ENCODE measurements around the gene ERC2. TPM values are rescaled to one million over a fixed set of nuclear protein-coding genes. Genes with fewer than 3 reads are reported as not detected.

ERC2 gene
- total and polyA plus RNA-seq, 2 of the 13 experiments (the other 11 are each of a cell fraction or from before 2014, with no cell fraction given), result 0.16 to 0.22 TPM

DNA sequence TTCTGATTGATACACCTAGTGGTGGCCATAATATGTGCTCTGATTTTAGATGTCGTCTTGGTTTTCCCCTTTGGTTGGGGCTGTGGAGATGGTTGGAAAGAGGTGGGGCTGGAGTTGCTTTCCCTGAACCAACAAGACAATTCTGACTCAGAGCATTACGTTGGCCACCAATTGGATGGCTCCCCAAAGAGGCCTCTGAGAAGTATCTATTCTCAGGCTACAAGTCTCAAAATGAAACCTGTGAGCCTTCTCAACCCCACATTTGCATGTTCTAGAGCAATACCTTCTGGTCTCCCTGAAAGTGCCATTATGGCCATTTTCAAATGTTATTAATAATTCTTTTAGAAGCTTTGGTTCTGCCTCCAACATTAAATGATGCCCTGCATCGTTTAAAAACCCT lies 792.8 kb downstream of the ERC2 start (continued):
- TF ChIP-seq MEIS2 (CRISPR knock-in tag; IDR thresholded peaks at IDR 0.05), result no peak
- no peak for TF ChIP-seq FLYWCH1 (CRISPR knock-in tag; IDR thresholded peaks at IDR 0.05)
- TF ChIP-seq TFDP2 (CRISPR knock-in tag; IDR thresholded peaks at IDR 0.05), result no peak
- no peak for TF ChIP-seq ZNF740 (CRISPR knock-in tag; IDR thresholded peaks at IDR 0.05)
- no peak for TF ChIP-seq FOSL2 (CRISPR knock-in tag; IDR thresholded peaks at IDR 0.05)

DNA sequence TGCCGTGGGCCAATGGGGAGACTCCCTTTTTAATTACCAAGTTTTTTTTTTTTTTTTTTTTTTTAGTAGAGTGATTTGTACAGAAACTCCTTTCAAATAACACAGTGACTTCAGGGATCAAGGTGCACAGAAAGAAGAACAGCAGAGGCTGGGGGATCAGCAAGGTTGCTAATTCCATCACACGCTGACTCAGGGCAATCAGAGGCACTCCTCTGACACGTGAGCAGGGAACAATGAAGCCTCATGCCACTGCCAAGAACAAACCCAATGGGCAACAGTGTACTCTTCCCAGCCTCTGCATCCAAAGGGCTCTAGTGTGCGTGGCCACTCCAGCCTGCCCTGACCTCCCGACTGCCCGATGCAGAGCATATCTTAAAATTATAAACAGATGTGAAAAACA lies 794.5 kb downstream of the ERC2 start:
- BruUV-seq (replicated peaks), result no TSS peak
- in situ Hi-C loops (cut with HindIII; ENCODE audit: extremely low pct_ligation_motif_present, low pct_unique_long_range_greater_than_20kb) (no loop called here), intact Hi-C loops (cut with micrococcal nuclease; ENCODE audit: unreplicated experiment) (no loop called here)
- H3K4me2 ChIP-seq (ENCODE audit: low read depth, low read length), result no peak overlapping the region
- no peaks in the 10 kb centered on the region for H3K4me1 ChIP-seq (ENCODE audit: insufficient read depth, low read length)
- ChIA-PET POLR2A (no interaction called here), CTCF (ENCODE audit: low intra/inter-chr PET ratio, low total read pairs) (no interaction called here)
- no peaks in the 10 kb centered on the region for H3K27me3 ChIP-seq (ENCODE audit: control insufficient read depth in 1 of 2, insufficient read depth in 2 of 2, low read length in 2 of 2)
- WGBS (ENCODE audit: low lambda C conversion rate), result 37% methylated on average over 6 of the region's 6 CpGs
- DNase-seq (ENCODE audit: low spot score) (no peak), ATAC-seq (no peak), FAIRE-seq (no peak)
- no peak overlapping the region for H2AFZ ChIP-seq (ENCODE audit: low read length)
- H3K27ac ChIP-seq (ENCODE audit: extremely low read length, insufficient read depth, low read length), result no peak overlapping the region
- H4K20me1 ChIP-seq (ENCODE audit: insufficient read depth, low read length), result no peaks in the 10 kb centered on the region
- H3K36me3 ChIP-seq (replicated peaks in 1 of 2; ENCODE audit: control insufficient read depth in 1 of 2, insufficient read depth in 2 of 2, low read length in 2 of 2), result no peaks in the 10 kb centered on the region
- no peak overlapping the region for H3K9ac ChIP-seq (ENCODE audit: insufficient read depth, low read depth, low read length)
- TF ChIP-seq ZSCAN9 (CRISPR knock-in tag; IDR thresholded peaks at IDR 0.05; ENCODE audit: borderline replicate concordance) (no peak), BORCS8-MEF2B (CRISPR knock-in tag; IDR thresholded peaks at IDR 0.05) (no peak), TAF1 (CRISPR knock-in tag; IDR thresholded peaks at IDR 0.05) (no peak), NCOA5 (CRISPR knock-in tag; IDR thresholded peaks at IDR 0.05) (no peak), HNF4A (CRISPR knock-in tag; IDR thresholded peaks at IDR 0.05) (no peak), ZSCAN20 (CRISPR knock-in tag; IDR thresholded peaks at IDR 0.05; ENCODE audit: borderline replicate concordance) (no peak), ZNF710 (CRISPR knock-in tag; IDR thresholded peaks at IDR 0.05; ENCODE audit: borderline replicate concordance) (no peak), KLF12 (CRISPR knock-in tag; IDR thresholded peaks at IDR 0.05; ENCODE audit: borderline replicate concordance) (no peak), FOXK1 (CRISPR knock-in tag; IDR thresholded peaks at IDR 0.05; ENCODE audit: borderline replicate concordance, low read depth) (no peak)
- TF ChIP-seq, protein P1, sequence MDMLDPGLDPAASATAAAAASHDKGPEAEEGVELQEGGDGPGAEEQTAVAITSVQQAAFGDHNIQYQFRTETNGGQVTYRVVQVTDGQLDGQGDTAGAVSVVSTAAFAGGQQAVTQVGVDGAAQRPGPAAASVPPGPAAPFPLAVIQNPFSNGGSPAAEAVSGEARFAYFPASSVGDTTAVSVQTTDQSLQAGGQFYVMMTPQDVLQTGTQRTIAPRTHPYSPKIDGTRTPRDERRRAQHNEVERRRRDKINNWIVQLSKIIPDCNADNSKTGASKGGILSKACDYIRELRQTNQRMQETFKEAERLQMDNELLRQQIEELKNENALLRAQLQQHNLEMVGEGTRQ (IDR thresholded peaks at IDR 0.05; ENCODE audit: low read depth, low read length), result no peak
- TF ChIP-seq, protein P1 (CRISPR knock-in tag; IDR thresholded peaks at IDR 0.05; ENCODE audit: borderline replicate concordance), result no peak
- H3K9me3 ChIP-seq (ENCODE audit: low read length), result no peaks in the 10 kb centered on the region
- H3K79me2 ChIP-seq (ENCODE audit: insufficient read depth, low read length), result no peaks in the 10 kb centered on the region
- H3K4me3 ChIP-seq (replicated peaks in 1 of 3; ENCODE audit: insufficient read depth in 1 of 3, low read depth in 2 of 3, low read length in 3 of 3), result no peak overlapping the region
